Peyer's patch (tissue), 4 donors: ENCODE data around the gene CERS3.

Source experiments
- CTCF ChIP-seq, 6 experiments: fragments of 450-650 bp in 4 of 6; fragments of 200-600 bp in 2 of 6; sonication (generic) in 1 of 6; IDR thresholded peaks; one replicate each; pipeline ENCODE4 v1.5.1; 2017 to 2019; ENCODE audit warnings: antibody characterized with exemption in 6 of 6, mild to moderate bottlenecking in 3 of 6, moderate library complexity in 1 of 6
- POLR2A ChIP-seq, 2 donors: fragments of 450-650 bp; IDR thresholded peaks; one replicate each; pipeline ENCODE4 v1.5.1; 2017; ENCODE audit warnings: antibody characterized with exemption in 2 of 2, mild to moderate bottlenecking in 2 of 2, moderate library complexity in 2 of 2

DNA sequence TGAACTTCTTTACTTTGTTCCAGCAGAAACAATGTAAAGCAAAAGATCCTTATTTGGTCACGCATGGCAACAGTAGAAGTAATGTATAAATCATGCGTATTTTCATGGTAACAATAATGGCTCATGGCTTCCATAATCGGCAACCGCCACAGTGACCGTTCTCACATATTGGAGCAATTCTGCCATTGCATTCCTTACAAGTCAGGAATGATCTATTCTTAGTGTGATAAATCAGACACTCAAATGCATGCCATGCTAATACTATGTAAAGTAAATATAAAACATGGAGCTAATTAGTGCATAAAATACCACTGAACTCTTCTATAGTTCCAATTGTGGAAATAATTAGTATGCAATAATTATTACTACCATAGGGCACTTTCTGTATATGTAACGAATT is 13.5 kb upstream of the CERS3 start:
- TF ChIP-seq CTCF (IDR thresholded peaks at IDR 0.05): no peak
- TF ChIP-seq POLR2A (IDR thresholded peaks at IDR 0.05): no peak
